DND-41 (cell line): ENCODE measurements around the gene BNC2.

ENCODE experiments used
- CTCF ChIP-seq: IDR thresholded peaks from 2 replicates; pipeline ENCODE4 v1.5.1; 2012; ENCODE audit warnings: borderline replicate concordance, low read length, moderate library complexity, mild to moderate bottlenecking; ENCODE audit not compliant: poor library complexity, severe bottlenecking; ENCODE audit errors: extremely low read depth
- EZH2 ChIP-seq: IDR thresholded peaks from 3 replicates; pipeline ENCODE4 v1.6.1; 2012; ENCODE audit warnings: borderline replicate concordance, low read depth, mild to moderate bottlenecking, moderate library complexity, low read length, inconsistent platforms; ENCODE audit not compliant: severe bottlenecking

GRCh38 chr9:16864649-16865434 lies 5.6 kb downstream of the BNC2 start:
- TF ChIP-seq CTCF: no peak
- TF ChIP-seq EZH2: no peak
